Mammary epithelial cell (primary cell): ENCODE measurements around the gene ANXA5.

Experiments
- CTCF ChIP-seq, 2 donors: IDR thresholded peaks in 1 of 2; conservative IDR thresholded peaks in 1 of 2; 2 replicates each; pipeline ENCODE4 v1.5.1; 2011 to 2012; ENCODE audit warnings: inconsistent platforms in 2 of 2, low read length in 2 of 2, mild to moderate bottlenecking in 2 of 2, control low read depth in 1 of 2, low read depth in 1 of 2; ENCODE audit not compliant: insufficient read depth in 1 of 2; ENCODE audit errors: extremely low read depth in 1 of 2
- EZH2 ChIP-seq: IDR thresholded peaks from 2 replicates; pipeline ENCODE4 v1.6.1; 2012; ENCODE audit warnings: low read length, inconsistent platforms, borderline replicate concordance

GRCh38 chr4:121675715-121676114, 21.1 kb downstream of the ANXA5 start:
- TF ChIP-seq CTCF (conservative IDR thresholded peaks at IDR 0.05 in 1 of 2, IDR thresholded peaks at IDR 0.05 in 1 of 2; ENCODE audit: extremely low read depth in 1 of 2, insufficient read depth in 1 of 2, low read depth in 1 of 2, low read length in 2 of 2) (peak in 1 of 2 donors; percentile 14), EZH2 (no peak)
